HCT116 (cell line): Measurements from ENCODE around the gene B4GALT3. TPM values are rescaled to one million over a fixed set of nuclear protein-coding genes. Genes with fewer than 3 reads are reported as not detected.

Source experiments
- ATAC-seq: fragments of 200-7000 bp; cut with Tn5 transposase; 2 replicates; pipeline ENCODE4 v1.9.1; 2020; ENCODE audit warnings: mild to moderate bottlenecking, moderate library complexity
- BruUV-seq: library from RNA; stranded (reverse); fragments of 400-500 nt; replicated peaks from 2 replicates; lab custom pipeline; 2021; lab: Mats Ljungman, UMichigan
- CTCF ChIA-PET: fragments of 300-600 bp; sonication (Branson Sonifier 250); formaldehyde crosslinking; loops from one replicate; lab custom pipeline; 2021; ENCODE audit warnings: antibody characterized with exemption; lab: Charles Lee
- POLR2A ChIA-PET: fragments of 300-600, 350-600 bp; sonication (Branson Sonifier 250); formaldehyde crosslinking; loops from one replicate; lab custom pipeline; 2021; ENCODE audit warnings: antibody characterized with exemption; lab: Charles Lee
- RAD21 ChIA-PET, 2 experiments: fragments of 300-600 bp; sonication (Branson Sonifier 250); formaldehyde crosslinking; loops; one replicate each; lab custom pipeline; 2023; ENCODE audit warnings: low total read pairs in 2 of 2; ENCODE audit not compliant: uncharacterized antibody in 2 of 2, unreplicated experiment in 2 of 2, low non-redundant PET in 1 of 2; lab: Charles Lee
- DNase-seq: peaks from one replicate; pipeline ENCODE4 v3.0.0-alpha.2; 2010; ENCODE audit warnings: low read depth, low spot score
- H2AFZ ChIP-seq: fragments of 200-600 bp; shearing (Covaris generic), sonication (generic); 2 replicates; pipeline ENCODE4 v1.6.1; 2017; ENCODE audit warnings: low read depth, mixed run types, mixed read lengths, antibody characterized with exemption, low read length; ENCODE audit not compliant: poor library complexity, severe bottlenecking
- H3K27ac ChIP-seq: 2 replicates; pipeline ENCODE4 v1.5.1; 2012; ENCODE audit warnings: low read depth, low read length
- H3K27me3 ChIP-seq: fragments of 200-600 bp; sonication (generic); 2 replicates; pipeline ENCODE4 v1.6.1; 2016; ENCODE audit warnings: mixed run types, low read length, mixed read lengths; ENCODE audit not compliant: insufficient read depth
- H3K36me3 ChIP-seq, 2 experiments: fragments of 200-500 bp in 1 of 2; fragments of 200-600 bp in 1 of 2; sonication (Bioruptor generic) in 1 of 2; sonication (generic) in 1 of 2; 2 replicates each; pipeline versions ENCODE4 v1.5.1 to v1.6.1; 2014 to 2016; ENCODE audit warnings: low read length in 2 of 2, inconsistent platforms in 1 of 2, mixed read lengths in 1 of 2, mixed run types in 1 of 2; ENCODE audit not compliant: insufficient read depth in 2 of 2, control insufficient read depth in 1 of 2
- H3K4me1 ChIP-seq, 2 experiments: fragments of 200-600 bp in 1 of 2; sonication (generic) in 1 of 2; 2 replicates each; pipeline versions ENCODE4 v1.5.1 to v1.6.1; 2012 to 2017; ENCODE audit warnings: low read length in 2 of 2, inconsistent platforms in 1 of 2, mild to moderate bottlenecking in 1 of 2, mixed read lengths in 1 of 2, mixed run types in 1 of 2, moderate library complexity in 1 of 2; ENCODE audit not compliant: insufficient read depth in 2 of 2, control insufficient read depth in 1 of 2
- H3K4me2 ChIP-seq: fragments of 200-600 bp; sonication (generic); 2 replicates; pipeline ENCODE4 v1.6.1; 2017; ENCODE audit warnings: mixed run types, low read length, mixed read lengths
- H3K4me3 ChIP-seq, 2 experiments: fragments of 200-600 bp in 1 of 2; sonication (generic) in 1 of 2; replicated peaks in 1 of 2; 2 replicates each; pipeline ENCODE4 v1.5.1; 2011 to 2016; ENCODE audit warnings: low read length in 2 of 2, control low read depth in 1 of 2, low read depth in 1 of 2, mild to moderate bottlenecking in 1 of 2, mixed read lengths in 1 of 2, mixed run types in 1 of 2
- H3K79me2 ChIP-seq: fragments of 200-600 bp; sonication (generic); 2 replicates; pipeline ENCODE4 v1.6.1; 2017; ENCODE audit warnings: mild to moderate bottlenecking, mixed run types, low read length, moderate library complexity, mixed read lengths; ENCODE audit not compliant: insufficient read depth
- H3K9ac ChIP-seq: fragments of 200-600 bp; sonication (generic); 2 replicates; pipeline ENCODE4 v1.6.1; 2016; ENCODE audit warnings: low read length, mixed read lengths
- H3K9me2 ChIP-seq: fragments of 200-600 bp; sonication (generic), shearing (Covaris generic); 2 replicates; pipeline ENCODE4 v1.6.1; 2017; ENCODE audit warnings: mixed run types, mild to moderate bottlenecking, moderate library complexity; ENCODE audit not compliant: insufficient read depth
- H3K9me3 ChIP-seq, 2 experiments: fragments of 200-500 bp in 1 of 2; fragments of 200-600 bp in 1 of 2; sonication (Bioruptor generic) in 1 of 2; sonication (generic) in 1 of 2; 2 replicates each; pipeline ENCODE4 v1.6.1; 2014 to 2017; ENCODE audit warnings: low read length in 2 of 2, mixed read lengths in 2 of 2, inconsistent platforms in 1 of 2, low read depth in 1 of 2, mild to moderate bottlenecking in 1 of 2, mixed run types in 1 of 2, moderate library complexity in 1 of 2; ENCODE audit not compliant: control insufficient read depth in 1 of 2, insufficient read depth in 1 of 2
- H4K20me1 ChIP-seq: fragments of 200-600 bp; sonication (generic), shearing (Covaris generic); 2 replicates; pipeline ENCODE4 v1.6.1; 2017; ENCODE audit warnings: mixed run types, mild to moderate bottlenecking, moderate library complexity; ENCODE audit not compliant: insufficient read depth
- CTCF ChIP-seq, 3 experiments: fragments of 200-600 bp in 1 of 3; sonication (generic) in 1 of 3; IDR thresholded peaks in 2 of 3; conservative IDR thresholded peaks in 1 of 3; 2 replicates each; pipeline ENCODE4 v1.5.1; 2012 to 2017; ENCODE audit warnings: low read depth in 2 of 3, low read length in 2 of 3, antibody characterized with exemption in 1 of 3, borderline replicate concordance in 1 of 3, control low read depth in 1 of 3, mild to moderate bottlenecking in 1 of 3, mixed read lengths in 1 of 3, mixed run types in 1 of 3, moderate library complexity in 1 of 3; ENCODE audit not compliant: insufficient read depth in 1 of 3
- ELF1 ChIP-seq: IDR thresholded peaks from 2 replicates; pipeline ENCODE4 v1.6.1; 2012; ENCODE audit warnings: low read depth, borderline replicate concordance
- EZH2 ChIP-seq: fragments of 200-600 bp; sonication (generic); IDR thresholded peaks from 2 replicates; pipeline ENCODE4 v1.6.1; 2017; ENCODE audit warnings: antibody characterized with exemption, mixed run types
- POLR2AphosphoS5 ChIP-seq: IDR thresholded peaks from 2 replicates; pipeline ENCODE4 v1.6.1; 2011; ENCODE audit warnings: mild to moderate bottlenecking, low read depth, low read length, moderate library complexity
- RAD21 ChIP-seq: IDR thresholded peaks from 2 replicates; pipeline ENCODE4 v1.6.1; 2012; ENCODE audit warnings: low read depth, mild to moderate bottlenecking
- ZBTB33 ChIP-seq: IDR thresholded peaks from 2 replicates; pipeline ENCODE4 v1.6.1; 2011; ENCODE audit warnings: mild to moderate bottlenecking, low read length, moderate library complexity; ENCODE audit not compliant: insufficient replicate concordance; ENCODE audit errors: extremely low read depth
- intact Hi-C: fragments of 100-400 bp; cut with micrococcal nuclease; formaldehyde crosslinking; loops from 2 replicates; pipeline ENCODE4 v1.10.0; 2022
- microRNA-seq: library from miRNA; unstranded; fragments of <30 nt; microRNA quantifications from one replicate; pipeline ENCODE4, GENCODE V29; 2016; ENCODE audit warnings: borderline number of aligned reads
- total RNA-seq: library from RNA; stranded (reverse); gene quantifications from one replicate; pipeline ENCODE4 v1.2.1, GENCODE V29; 2021; ENCODE audit not compliant: unreplicated experiment

B4GALT3 gene
- total RNA-seq, 1 experiment from 2014 or later = 53.7 TPM

- Histone ChIP-seq H3K9me3 (no peaks in the 10 kb centered on the region), H3K27me3 (no peaks in the 10 kb centered on the region), H2AFZ (no peak overlapping the region), H3K9me2 (no peaks in the 10 kb centered on the region), H3K27ac (no peak overlapping the region), H3K36me3 (peaks cover 17 to 51% of the 10 kb centered on the region in 2 experiments), H3K4me2 (no peak overlapping the region), H4K20me1 (no peaks in the 10 kb centered on the region), H3K4me1 (peaks cover 10 to 23% of the 10 kb centered on the region in 2 experiments), H3K4me3 (no peak overlapping the region), H3K79me2 (peaks cover 49% of the 10 kb centered on the region), H3K9ac (no peak overlapping the region)
- DNase-seq (no peak), ATAC-seq (no peak)
- intact Hi-C loops = no loop called here
- TF ChIP-seq ZBTB33 (no peak), POLR2AphosphoS5 (peak; percentile 45; the same call in 1 of the 2 replicates), ELF1 (no peak), RAD21 (no peak), CTCF (IDR thresholded peaks at IDR 0.05 in 2 of 3, conservative IDR thresholded peaks at IDR 0.05 in 1 of 3; ENCODE audit: borderline replicate concordance in 1 of 3, insufficient read depth in 1 of 3, low read depth in 2 of 3, low read length in 2 of 3) (no peak), EZH2 (no peak)
- POLR2A ChIA-PET = interaction anchor here (0.7 to 0.8 kb wide), 2 partner anchors 11 to 848 kb away, joined by 3 read pairs; partner anchors contain the start of gene DEDD
- RAD21 ChIA-PET = no interaction called here
- no TSS peak for BruUV-seq
- CTCF ChIA-PET = no interaction called here
Observed at GRCh38 chr1:161121834-161122233, 55.5 kb downstream of the B4GALT3 start.

Small RNA genes within 50 kb of the gene (microRNA-seq; reads per million reads assigned to microRNA genes)
- gene MIR5187 = not detected

Other genes with a start within 250 kb of the B4GALT3 start
- gene ITLN2, start 222.7 kb downstream of the B4GALT3 start, total RNA-seq = 0.20 TPM
- 86.7 TPM for gene F11R, start 156.4 kb downstream of the B4GALT3 start, total RNA-seq
- 116 TPM for gene TSTD1, start 138.5 kb downstream of the B4GALT3 start, total RNA-seq
- gene USF1, start 131.5 kb downstream of the B4GALT3 start, total RNA-seq = 48.0 TPM
- 0.39 TPM for gene ARHGAP30, start 107.6 kb downstream of the B4GALT3 start, total RNA-seq
- 3.3 TPM for gene NECTIN4, start 87.9 kb downstream of the B4GALT3 start, total RNA-seq
- gene KLHDC9, start 79.1 kb downstream of the B4GALT3 start, total RNA-seq = 1.4 TPM
- 179 TPM for gene PFDN2, start 59.5 kb downstream of the B4GALT3 start, total RNA-seq
- 65.9 TPM for gene NIT1, start 59.4 kb downstream of the B4GALT3 start, total RNA-seq
- gene DEDD, start 44.8 kb downstream of the B4GALT3 start, total RNA-seq = 32.8 TPM
- 63.7 TPM for gene UFC1, start 23.5 kb downstream of the B4GALT3 start, total RNA-seq
- 22.1 TPM for gene USP21, start 18.0 kb downstream of the B4GALT3 start, total RNA-seq
- 24.2 TPM for gene PPOX, start 11.1 kb downstream of the B4GALT3 start, total RNA-seq
- not detected for gene ADAMTS4, start 21.5 kb upstream of the B4GALT3 start, total RNA-seq
- gene NDUFS2, start 24.9 kb upstream of the B4GALT3 start, total RNA-seq = 82.7 TPM
- 0.86 TPM for gene FCER1G, start 37.8 kb upstream of the B4GALT3 start, total RNA-seq
- not detected for gene APOA2, start 46.1 kb upstream of the B4GALT3 start, total RNA-seq
- gene TOMM40L, start 48.6 kb upstream of the B4GALT3 start, total RNA-seq = 9.8 TPM
- gene NR1I3, start 60.7 kb upstream of the B4GALT3 start, total RNA-seq = not detected
- gene PCP4L1, start 81.2 kb upstream of the B4GALT3 start, total RNA-seq = not detected
- gene MPZ, start 132.5 kb upstream of the B4GALT3 start, total RNA-seq = 3.6 TPM
- 192 TPM for gene SDHC, start 136.9 kb upstream of the B4GALT3 start, total RNA-seq
- gene CFAP126, start 190.4 kb upstream of the B4GALT3 start, total RNA-seq = not detected